PC-3 (cell line): ENCODE data around the gene C17orf100.

ENCODE experiments used
- EZH2phosphoT487 ChIP-seq: fragments of 300-600 bp; sonication (generic); IDR thresholded peaks from 2 replicates; pipeline ENCODE4 v1.6.1; 2018; ENCODE audit warnings: mild to moderate bottlenecking, antibody characterized with exemption, low read length, borderline replicate concordance
- TF ChIP-seq, protein P1 (sequence below): fragments of 300-600 bp; sonication (generic); conservative IDR thresholded peaks from 2 replicates; pipeline ENCODE4 v1.5.1; 2017; ENCODE audit warnings: antibody characterized with exemption, low read depth, mild to moderate bottlenecking, low read length

GRCh38 chr17:6666557-6666956 lies 15.0 kb downstream of the C17orf100 start:
- no peak for TF ChIP-seq EZH2phosphoT487
- TF ChIP-seq, protein P1, sequence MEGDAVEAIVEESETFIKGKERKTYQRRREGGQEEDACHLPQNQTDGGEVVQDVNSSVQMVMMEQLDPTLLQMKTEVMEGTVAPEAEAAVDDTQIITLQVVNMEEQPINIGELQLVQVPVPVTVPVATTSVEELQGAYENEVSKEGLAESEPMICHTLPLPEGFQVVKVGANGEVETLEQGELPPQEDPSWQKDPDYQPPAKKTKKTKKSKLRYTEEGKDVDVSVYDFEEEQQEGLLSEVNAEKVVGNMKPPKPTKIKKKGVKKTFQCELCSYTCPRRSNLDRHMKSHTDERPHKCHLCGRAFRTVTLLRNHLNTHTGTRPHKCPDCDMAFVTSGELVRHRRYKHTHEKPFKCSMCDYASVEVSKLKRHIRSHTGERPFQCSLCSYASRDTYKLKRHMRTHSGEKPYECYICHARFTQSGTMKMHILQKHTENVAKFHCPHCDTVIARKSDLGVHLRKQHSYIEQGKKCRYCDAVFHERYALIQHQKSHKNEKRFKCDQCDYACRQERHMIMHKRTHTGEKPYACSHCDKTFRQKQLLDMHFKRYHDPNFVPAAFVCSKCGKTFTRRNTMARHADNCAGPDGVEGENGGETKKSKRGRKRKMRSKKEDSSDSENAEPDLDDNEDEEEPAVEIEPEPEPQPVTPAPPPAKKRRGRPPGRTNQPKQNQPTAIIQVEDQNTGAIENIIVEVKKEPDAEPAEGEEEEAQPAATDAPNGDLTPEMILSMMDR = no peak
